IMR-90 (cell line): ENCODE data around the gene NEUROG3. TPM values are rescaled to one million over a fixed set of nuclear protein-coding genes. Genes with fewer than 3 reads are reported as not detected.

Experiments
- ATAC-seq: fragments of 200-7000 bp; cut with Tn5 transposase; 2 replicates; pipeline ENCODE4 v1.9.1; 2020; ENCODE audit warnings: low read depth, mild to moderate bottlenecking, moderate library complexity
- BruUV-seq: library from RNA; stranded (reverse); fragments of 400-500 nt; replicated peaks from 2 replicates; lab custom pipeline; 2021; lab: Mats Ljungman, UMichigan
- CTCF ChIA-PET: fragments of 300-600 bp; formaldehyde crosslinking; extraction: SDS; loops from one replicate; lab custom pipeline; 2021; ENCODE audit warnings: antibody characterized with exemption; lab: Yijun Ruan, JAX
- POLR2A ChIA-PET: fragments of 300-600 bp; sonication (Branson Sonifier 250); formaldehyde crosslinking; loops from one replicate; lab custom pipeline; 2022; ENCODE audit warnings: antibody characterized with exemption; ENCODE audit not compliant: unreplicated experiment; lab: Charles Lee
- DNase-seq: peaks from one replicate; pipeline ENCODE4 v3.0.0; 2013
- H2AFZ ChIP-seq: replicated peaks from 2 replicates; pipeline ENCODE3; 2013; ENCODE audit warnings: low read length, mild to moderate bottlenecking; ENCODE audit not compliant: poor library complexity
- H2AK5ac ChIP-seq: 2 replicates; pipeline ENCODE4 v1.6.1; 2013; ENCODE audit warnings: low read depth, low read length, inconsistent platforms
- H2AK9ac ChIP-seq: replicated peaks from 2 replicates; pipeline ENCODE3; 2013; ENCODE audit warnings: mild to moderate bottlenecking, low read depth, low read length, moderate library complexity; ENCODE audit not compliant: poor library complexity
- H2BK120ac ChIP-seq: 2 replicates; pipeline ENCODE4 v1.6.1; 2013; ENCODE audit warnings: low read depth, low read length, inconsistent platforms
- H2BK15ac ChIP-seq: 3 replicates; pipeline ENCODE4 v1.6.1; 2013; ENCODE audit warnings: low read depth, low read length, inconsistent platforms
- H2BK20ac ChIP-seq: 2 replicates; pipeline ENCODE4 v1.6.1; 2013; ENCODE audit warnings: low read depth, mild to moderate bottlenecking, inconsistent platforms, low read length, moderate library complexity
- H2BK5ac ChIP-seq: 2 replicates; pipeline ENCODE4 v1.6.1; 2013; ENCODE audit warnings: mild to moderate bottlenecking, low read depth, low read length, inconsistent platforms; ENCODE audit not compliant: poor library complexity, severe bottlenecking
- H3K14ac ChIP-seq: replicated peaks from 2 replicates; pipeline ENCODE4 v1.6.1; 2013; ENCODE audit warnings: low read depth, low read length, inconsistent platforms
- H3K18ac ChIP-seq: 2 replicates; pipeline ENCODE4 v1.6.1; 2013; ENCODE audit warnings: low read depth, low read length, control low read depth
- H3K23ac ChIP-seq: 2 replicates; pipeline ENCODE4 v1.6.1; 2013; ENCODE audit warnings: low read depth, low read length, inconsistent platforms
- H3K27ac ChIP-seq: 2 replicates; pipeline ENCODE4 v1.5.1; 2013; ENCODE audit warnings: mild to moderate bottlenecking, control low read depth, low read length; ENCODE audit not compliant: insufficient read depth
- H3K27me3 ChIP-seq: 2 replicates; pipeline ENCODE4 v1.6.1; 2013; ENCODE audit warnings: low read length; ENCODE audit not compliant: control insufficient read depth, insufficient read depth
- H3K36me3 ChIP-seq: 2 replicates; pipeline ENCODE4 v1.6.1; 2013; ENCODE audit warnings: low read length, mixed read lengths; ENCODE audit not compliant: control insufficient read depth, insufficient read depth
- H3K4ac ChIP-seq: 2 replicates; pipeline ENCODE4 v1.6.1; 2013; ENCODE audit warnings: low read depth, low read length, inconsistent platforms
- H3K4me1 ChIP-seq: 2 replicates; pipeline ENCODE4 v1.6.1; 2013; ENCODE audit warnings: low read length, mixed read lengths; ENCODE audit not compliant: control insufficient read depth, insufficient read depth
- H3K4me2 ChIP-seq: 2 replicates; pipeline ENCODE4 v1.6.1; 2013; ENCODE audit warnings: low read depth, mild to moderate bottlenecking, control low read depth, low read length, moderate library complexity
- H3K4me3 ChIP-seq: 2 replicates; pipeline ENCODE4 v1.5.1; 2013; ENCODE audit warnings: low read depth, mild to moderate bottlenecking, control low read depth, low read length, moderate library complexity; ENCODE audit not compliant: insufficient read depth
- H3K56ac ChIP-seq: 2 replicates; pipeline ENCODE4 v1.6.1; 2013; ENCODE audit warnings: low read length, inconsistent platforms; ENCODE audit not compliant: insufficient read depth; ENCODE audit errors: extremely low read depth
- H3K79me1 ChIP-seq, 2 experiments: 2 replicates each; pipeline ENCODE4 v1.6.1; 2013; ENCODE audit warnings: low read length in 2 of 2, inconsistent platforms in 1 of 2, low read depth in 1 of 2
- H3K9ac ChIP-seq: 2 replicates; pipeline ENCODE4 v1.6.1; 2013; ENCODE audit warnings: low read depth, low read length, control low read depth
- H3K9me1 ChIP-seq: 2 replicates; pipeline ENCODE4 v1.6.1; 2013; ENCODE audit warnings: low read length, inconsistent platforms; ENCODE audit not compliant: insufficient read depth
- H3K9me3 ChIP-seq: 2 replicates; pipeline ENCODE4 v1.6.1; 2013; ENCODE audit warnings: low read length; ENCODE audit not compliant: control insufficient read depth, insufficient read depth
- H4K20me1 ChIP-seq: 2 replicates; pipeline ENCODE4 v1.6.1; 2013; ENCODE audit warnings: low read length, inconsistent platforms; ENCODE audit not compliant: insufficient read depth
- H4K5ac ChIP-seq: 2 replicates; pipeline ENCODE4 v1.6.1; 2013; ENCODE audit warnings: mild to moderate bottlenecking, low read depth, low read length, control low read depth
- H4K8ac ChIP-seq, 2 experiments: 2 replicates each; pipeline ENCODE4 v1.6.1; 2013; ENCODE audit warnings: low read depth in 2 of 2, low read length in 2 of 2, control low read depth in 1 of 2, inconsistent platforms in 1 of 2
- H4K91ac ChIP-seq: 2 replicates; pipeline ENCODE4 v1.6.1; 2013; ENCODE audit warnings: low read depth, low read length, inconsistent platforms; ENCODE audit not compliant: insufficient read depth
- CEBPB ChIP-seq: IDR thresholded peaks from 2 replicates; pipeline ENCODE4 v1.6.1; 2012; ENCODE audit warnings: low read depth, low read length, improper control_type of control experiment
- MAFK ChIP-seq: IDR thresholded peaks from 2 replicates; pipeline ENCODE4 v1.6.1; 2012; ENCODE audit warnings: low read depth, low read length, improper control_type of control experiment
- MXI1 ChIP-seq: IDR thresholded peaks from 2 replicates; pipeline ENCODE4 v1.6.1; 2012; ENCODE audit warnings: low read depth, mild to moderate bottlenecking, low read length, moderate library complexity, borderline replicate concordance
- RAD21 ChIP-seq: IDR thresholded peaks from 2 replicates; pipeline ENCODE4 v1.6.1; 2012; ENCODE audit warnings: low read length, improper control_type of control experiment
- RCOR1 ChIP-seq: IDR thresholded peaks from 2 replicates; pipeline ENCODE4 v1.6.1; 2012; ENCODE audit warnings: mild to moderate bottlenecking, low read length, improper control_type of control experiment; ENCODE audit not compliant: insufficient replicate concordance
- WGBS, 2 experiments: methylation state at CpG; one replicate each; pipeline versions ENCODE4 v1.1.5 to v1.1.7; 2013; ENCODE audit warnings: missing lambda C conversion rate in 2 of 2; ENCODE audit not compliant: insufficient read length in 1 of 2; ENCODE audit errors: extremely low coverage in 2 of 2; 5-methylcytosine and 5-hydroxymethylcytosine counted together
- dilution Hi-C: fragments of 300-500 bp; cut with HindIII; formaldehyde crosslinking; loops from one replicate; pipeline ENCODE4 v1.14.3; 2018; ENCODE audit warnings: low sequenced_read_pairs; ENCODE audit not compliant: unreplicated experiment
- in situ Hi-C: fragments of 300-500 bp; cut with MboI; formaldehyde crosslinking; loops from 3 replicates; pipeline ENCODE4 v1.14.3; 2019; ENCODE audit warnings: low sequenced_read_pairs, inconsistent platforms, mixed read lengths
- intact Hi-C: fragments of 100-400 bp; cut with micrococcal nuclease; formaldehyde crosslinking; loops from 2 replicates; pipeline ENCODE4 v1.10.0; 2022
- polyA plus RNA-seq, 3 experiments: library from polyadenylated mRNA; depleted of rRNA; stranded (reverse); fragments of >200 nt; gene quantifications; 2 replicates each; pipeline ENCODE4 v1.2.3, GENCODE V29; 2012; ENCODE audit warnings: low replicate concordance in 1 of 3
- total RNA-seq: library from RNA; depleted of rRNA; stranded (reverse); fragments of >200 nt; gene quantifications from 2 replicates; pipeline ENCODE4 v1.2.3, GENCODE V29; 2012
- TF ChIP-seq, protein P1 (sequence below): fragments of 150-350 bp; IDR thresholded peaks from 2 replicates; pipeline ENCODE4 v1.6.1; 2016; ENCODE audit warnings: low read depth, mild to moderate bottlenecking, low read length, moderate library complexity, borderline replicate concordance
- TF ChIP-seq, protein P2 (sequence below): conservative IDR thresholded peaks from 2 replicates; pipeline ENCODE4 v1.5.1; 2012; ENCODE audit warnings: mild to moderate bottlenecking, low read depth, low read length, improper control_type of control experiment

Gene NEUROG3
- total and polyA plus RNA-seq, 2 of the 4 experiments (the other 2 are of a cell fraction), result not detected

DNA sequence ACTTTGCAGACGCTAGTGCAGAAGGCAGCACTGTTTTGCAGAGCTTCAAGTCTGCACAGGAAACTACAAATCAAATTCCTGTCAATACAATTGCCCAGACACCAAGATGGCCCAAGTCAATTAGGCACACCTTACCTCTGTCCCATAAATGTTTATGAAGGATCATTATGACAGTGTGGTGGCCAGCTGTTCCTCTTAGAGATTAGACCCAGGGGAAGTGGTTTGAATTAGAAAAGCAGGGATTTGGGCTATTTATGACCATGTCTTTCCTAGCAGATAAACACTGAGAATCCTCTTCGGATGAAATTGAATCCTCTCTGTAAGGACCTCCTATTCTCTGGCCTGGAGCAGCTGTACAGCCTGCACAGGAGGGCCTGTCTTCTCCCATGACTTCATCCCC is 9.9 kb upstream of the NEUROG3 start:
- no peak overlapping the region for H2BK15ac ChIP-seq
- no TSS peak for BruUV-seq
- no peaks in the 10 kb centered on the region for H4K20me1 ChIP-seq
- no peak overlapping the region for H3K4me3 ChIP-seq
- H3K4me2 ChIP-seq, result no peak overlapping the region
- no peak overlapping the region for H2BK5ac ChIP-seq
- H3K14ac ChIP-seq, result no peak overlapping the region
- H2AK9ac ChIP-seq, result peak overlapping the region; percentile 35
- peaks cover 31% of the 10 kb centered on the region for H3K27me3 ChIP-seq
- in situ Hi-C loops (no loop called here), dilution Hi-C loops (no loop called here), intact Hi-C loops (no loop called here)
- H3K9ac ChIP-seq, result no peak overlapping the region
- DNase-seq (no peak), ATAC-seq (no peak)
- no peak overlapping the region for H4K8ac ChIP-seq
- H2AK5ac ChIP-seq, result no peak overlapping the region
- no peaks in the 10 kb centered on the region for H3K36me3 ChIP-seq
- ChIA-PET CTCF (interaction anchor here (0.6 kb wide), 1 partner anchor 1590 kb away, joined by 3 read pairs; no protein-coding TSS in a partner anchor), POLR2A (no interaction called here)
- H3K4ac ChIP-seq, result no peak overlapping the region
- H3K18ac ChIP-seq, result no peak overlapping the region
- TF ChIP-seq MAFK (no peak), RCOR1 (no peak), CEBPB (no peak), MXI1 (no peak), RAD21 (no peak)
- TF ChIP-seq, protein P1, sequence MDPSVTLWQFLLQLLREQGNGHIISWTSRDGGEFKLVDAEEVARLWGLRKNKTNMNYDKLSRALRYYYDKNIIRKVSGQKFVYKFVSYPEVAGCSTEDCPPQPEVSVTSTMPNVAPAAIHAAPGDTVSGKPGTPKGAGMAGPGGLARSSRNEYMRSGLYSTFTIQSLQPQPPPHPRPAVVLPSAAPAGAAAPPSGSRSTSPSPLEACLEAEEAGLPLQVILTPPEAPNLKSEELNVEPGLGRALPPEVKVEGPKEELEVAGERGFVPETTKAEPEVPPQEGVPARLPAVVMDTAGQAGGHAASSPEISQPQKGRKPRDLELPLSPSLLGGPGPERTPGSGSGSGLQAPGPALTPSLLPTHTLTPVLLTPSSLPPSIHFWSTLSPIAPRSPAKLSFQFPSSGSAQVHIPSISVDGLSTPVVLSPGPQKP, result no peak
- TF ChIP-seq, protein P2, sequence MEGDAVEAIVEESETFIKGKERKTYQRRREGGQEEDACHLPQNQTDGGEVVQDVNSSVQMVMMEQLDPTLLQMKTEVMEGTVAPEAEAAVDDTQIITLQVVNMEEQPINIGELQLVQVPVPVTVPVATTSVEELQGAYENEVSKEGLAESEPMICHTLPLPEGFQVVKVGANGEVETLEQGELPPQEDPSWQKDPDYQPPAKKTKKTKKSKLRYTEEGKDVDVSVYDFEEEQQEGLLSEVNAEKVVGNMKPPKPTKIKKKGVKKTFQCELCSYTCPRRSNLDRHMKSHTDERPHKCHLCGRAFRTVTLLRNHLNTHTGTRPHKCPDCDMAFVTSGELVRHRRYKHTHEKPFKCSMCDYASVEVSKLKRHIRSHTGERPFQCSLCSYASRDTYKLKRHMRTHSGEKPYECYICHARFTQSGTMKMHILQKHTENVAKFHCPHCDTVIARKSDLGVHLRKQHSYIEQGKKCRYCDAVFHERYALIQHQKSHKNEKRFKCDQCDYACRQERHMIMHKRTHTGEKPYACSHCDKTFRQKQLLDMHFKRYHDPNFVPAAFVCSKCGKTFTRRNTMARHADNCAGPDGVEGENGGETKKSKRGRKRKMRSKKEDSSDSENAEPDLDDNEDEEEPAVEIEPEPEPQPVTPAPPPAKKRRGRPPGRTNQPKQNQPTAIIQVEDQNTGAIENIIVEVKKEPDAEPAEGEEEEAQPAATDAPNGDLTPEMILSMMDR, result no peak
- WGBS, 2 experiments, result 60% methylated on average over 1 of the region's 2 CpGs; no CpG with 5 or more reads in 1 of the 2 experiments
- H2BK20ac ChIP-seq, result no peak overlapping the region
- no peak overlapping the region for H2AFZ ChIP-seq
- no peaks in the 10 kb centered on the region for H3K9me1 ChIP-seq
- no peak overlapping the region for H3K56ac ChIP-seq
- no peaks in the 10 kb centered on the region for H3K9me3 ChIP-seq
- no peak overlapping the region for H4K5ac ChIP-seq
- H2BK120ac ChIP-seq, result no peak overlapping the region
- no peaks in the 10 kb centered on the region for H3K4me1 ChIP-seq
- no peak overlapping the region for H3K27ac ChIP-seq
- no peaks in the 10 kb centered on the region for H3K79me1 ChIP-seq
- H3K23ac ChIP-seq, result no peak overlapping the region
- no peak overlapping the region for H4K91ac ChIP-seq
